DMS153 treated with DMSO at 0.1 percent for 48 hours (cell line): ENCODE results near the gene PLCB1.
"Not testable (repeated sequence)": the region's sequence is repeated elsewhere in the genome, so short reads cannot be mapped to it uniquely, and the experiment has no call there.

Experiments
- DNase-seq: peaks from one replicate; lab custom pipeline; 2025; ENCODE audit not compliant: unreplicated experiment; lab: John Stamatoyannopoulos, UW

PLCB1 gene

GRCh38 chr20:8639112-8639778 is 507.2 kb downstream of the PLCB1 start:
- no peak for DNase-seq

GRCh38 chr20:8640461-8640860 is 508.4 kb downstream of the PLCB1 start:
- no peak for DNase-seq

DNA sequence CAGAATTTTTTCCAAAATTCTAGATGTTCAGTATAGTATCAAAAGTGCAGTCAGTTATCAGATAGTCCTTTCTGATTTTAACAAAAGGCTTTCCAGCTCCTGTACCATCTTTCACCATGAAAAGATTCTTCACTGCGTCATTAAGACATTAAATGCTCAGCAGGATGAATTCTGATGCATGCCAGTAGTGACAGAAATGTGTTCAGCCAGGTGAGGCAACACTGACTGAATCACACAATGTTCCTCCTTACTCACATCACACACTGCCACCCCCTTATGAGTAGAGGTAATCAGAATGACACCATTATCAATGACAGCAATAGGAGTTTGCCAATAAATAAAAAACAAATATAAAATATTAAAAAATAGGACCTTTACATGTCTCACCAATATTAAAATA is 510.2 kb downstream of the PLCB1 start:
- no peak for DNase-seq

GRCh38 chr20:8644468-8644867 is 512.4 kb downstream of the PLCB1 start:
- not testable (repeated sequence) for DNase-seq

- DNase-seq = no peak
Observed at GRCh38 chr20:8645326-8645725, 513.3 kb downstream of the PLCB1 start.

DNA sequence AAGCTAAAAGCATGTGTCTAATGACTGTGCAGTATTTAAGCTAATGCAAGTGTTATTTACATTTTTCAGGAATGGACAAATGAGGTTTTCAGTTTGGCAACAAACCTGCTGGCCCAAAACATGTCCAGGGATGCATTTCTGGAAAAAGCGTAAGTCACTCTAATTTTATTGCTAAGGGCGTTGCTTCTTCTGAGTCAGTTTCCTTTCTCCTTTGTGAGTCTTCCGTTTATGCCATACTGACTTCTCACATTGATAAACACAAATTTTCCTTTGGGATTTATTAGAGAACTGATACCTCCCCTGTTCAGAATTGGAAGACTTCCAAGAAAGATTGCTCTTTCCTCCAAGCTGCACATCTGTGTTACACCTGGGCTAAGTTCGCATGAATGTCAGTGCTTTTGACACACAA is 514.0 kb downstream of the PLCB1 start:
- no peak for DNase-seq

- no peak for DNase-seq
Observed at GRCh38 chr20:8646716-8647115, 514.6 kb downstream of the PLCB1 start.

- no peak for DNase-seq
Observed at GRCh38 chr20:8647961-8648441, 515.9 kb downstream of the PLCB1 start.

DNA sequence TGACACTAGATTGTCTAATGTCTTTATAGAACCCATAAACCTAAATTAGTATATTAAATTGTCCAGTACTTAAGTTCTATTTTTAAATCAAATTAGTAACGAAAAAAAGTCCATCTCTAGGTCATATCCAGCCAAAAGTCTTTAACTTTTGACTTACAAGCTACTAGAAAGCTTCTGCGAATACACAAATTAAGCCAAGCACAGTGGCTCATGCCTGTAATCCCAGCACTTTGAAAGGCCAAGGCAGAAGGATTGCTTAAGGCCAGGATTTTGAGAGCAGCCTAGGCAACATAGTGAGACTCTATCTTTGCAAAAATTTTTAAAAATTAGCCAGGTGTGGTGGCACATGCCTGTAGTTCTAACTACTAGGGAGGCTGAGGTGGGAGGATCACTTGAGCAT is 516.4 kb downstream of the PLCB1 start:
- no peak for DNase-seq

DNA sequence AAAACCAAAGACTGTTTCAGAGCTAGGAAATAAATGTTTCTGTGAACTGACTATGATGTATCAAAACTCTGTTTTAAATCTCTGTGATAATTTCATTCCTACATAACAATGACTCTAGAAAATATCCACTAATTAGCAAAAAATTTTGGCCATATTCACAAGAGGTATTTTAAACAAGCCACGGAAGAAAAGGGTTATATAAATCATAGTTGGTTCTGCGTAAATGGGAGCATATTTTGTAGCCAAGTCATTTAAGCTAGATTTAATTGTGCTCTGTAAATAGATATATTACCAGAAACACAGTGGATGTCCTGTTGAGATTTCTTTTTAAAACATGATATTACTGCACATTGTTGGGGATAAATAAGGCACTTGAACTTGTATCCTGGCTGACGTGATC is 520.3 kb downstream of the PLCB1 start:
- DNase-seq = no peak

DNA sequence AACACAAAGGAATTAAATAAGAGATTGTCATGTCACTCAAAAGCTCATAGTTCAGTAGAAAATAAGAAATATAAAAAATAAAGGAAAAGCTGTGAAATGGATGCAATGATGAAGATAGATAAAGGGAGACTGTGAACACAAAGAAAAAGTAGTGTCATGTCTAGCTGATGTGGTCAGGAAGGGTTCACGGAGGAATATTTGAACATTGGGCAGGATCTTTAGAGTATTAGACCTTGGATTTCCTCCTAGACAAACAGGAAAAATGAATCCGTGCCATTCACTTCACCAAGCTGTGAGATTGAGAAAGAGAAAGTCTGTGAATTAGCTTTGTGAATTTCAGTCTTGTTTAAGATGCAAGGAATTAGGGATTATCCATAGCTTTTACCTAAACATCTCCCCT is 522.4 kb downstream of the PLCB1 start:
- no peak for DNase-seq

DNA sequence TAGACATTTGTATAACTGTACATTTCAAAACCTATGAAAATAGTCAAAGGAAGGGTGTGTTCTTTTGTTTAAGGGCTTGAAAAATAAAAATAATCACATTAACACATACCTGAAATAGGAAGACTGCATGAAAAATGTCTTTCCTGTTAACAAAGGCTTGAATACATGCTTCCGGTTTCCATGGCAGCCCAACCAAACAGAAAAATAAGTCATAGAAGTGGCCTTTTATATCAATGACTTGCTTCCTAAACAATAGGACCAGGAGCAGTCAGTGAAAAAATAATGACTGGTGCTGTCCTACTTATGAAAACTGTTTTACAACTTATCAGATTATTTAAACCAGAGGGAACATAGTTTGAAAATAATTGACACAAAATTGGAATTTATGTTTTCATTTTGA is 524.3 kb downstream of the PLCB1 start:
- no peak for DNase-seq

GRCh38 chr20:8657664-8658063 is 525.6 kb downstream of the PLCB1 start:
- no peak for DNase-seq

- DNase-seq = no peak
Observed at GRCh38 chr20:8658103-8658502, 526.0 kb downstream of the PLCB1 start.

DNA sequence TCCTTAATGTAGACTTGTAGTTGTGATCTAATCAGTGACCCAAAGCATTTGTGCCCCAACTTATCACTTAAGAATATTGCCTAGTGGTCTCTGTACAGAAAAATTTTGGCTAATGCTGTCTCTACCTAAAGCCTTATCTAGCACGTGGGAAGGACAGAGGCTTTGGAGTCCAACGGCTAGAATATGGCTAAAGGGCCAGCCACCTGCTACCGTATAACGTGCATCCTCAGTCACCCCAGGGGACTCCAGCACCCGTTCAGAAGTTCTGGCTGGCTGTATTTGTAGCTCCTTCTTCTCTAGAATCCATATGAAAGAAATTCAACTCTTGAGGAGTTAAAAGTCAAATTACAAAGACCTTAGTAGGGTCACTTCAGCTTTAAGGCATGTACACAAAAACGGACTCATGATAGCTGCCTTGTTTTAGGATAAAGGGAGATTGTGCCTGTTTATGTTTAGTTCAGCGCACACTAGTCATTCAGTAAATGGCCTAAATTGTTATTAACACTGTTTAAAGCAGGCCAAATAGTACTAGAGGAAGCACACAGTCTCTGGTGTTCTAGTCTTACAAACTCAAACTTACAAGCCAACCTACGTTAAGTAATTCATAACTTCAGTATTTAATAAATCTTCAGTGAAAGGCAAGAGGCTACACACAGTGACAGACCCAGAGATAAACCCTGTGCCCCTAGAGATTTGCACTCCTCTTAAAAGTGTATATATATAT is 529.3 kb downstream of the PLCB1 start:
- DNase-seq = no peak

- DNase-seq = no peak
Observed at GRCh38 chr20:8662433-8662954, 530.4 kb downstream of the PLCB1 start.

DNA sequence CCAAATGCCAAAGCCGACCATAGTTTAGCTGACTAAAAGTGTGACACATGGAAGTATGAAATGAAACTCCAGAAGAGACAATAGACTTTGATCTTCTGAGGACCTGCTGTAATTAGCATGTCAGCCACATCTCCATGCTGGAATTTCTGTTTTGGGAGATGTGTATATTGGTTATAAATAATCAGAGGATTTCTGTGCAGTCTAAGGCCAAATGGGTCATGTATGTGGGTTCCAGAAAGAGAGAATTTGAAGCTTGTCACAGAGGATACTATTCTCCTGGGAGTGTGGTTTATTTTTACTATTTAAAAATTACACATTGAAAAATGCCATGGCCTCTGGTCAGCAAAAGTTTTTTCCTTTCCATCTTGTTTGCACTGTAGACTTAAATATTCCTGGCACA is 531.4 kb downstream of the PLCB1 start:
- DNase-seq = no peak

DNA sequence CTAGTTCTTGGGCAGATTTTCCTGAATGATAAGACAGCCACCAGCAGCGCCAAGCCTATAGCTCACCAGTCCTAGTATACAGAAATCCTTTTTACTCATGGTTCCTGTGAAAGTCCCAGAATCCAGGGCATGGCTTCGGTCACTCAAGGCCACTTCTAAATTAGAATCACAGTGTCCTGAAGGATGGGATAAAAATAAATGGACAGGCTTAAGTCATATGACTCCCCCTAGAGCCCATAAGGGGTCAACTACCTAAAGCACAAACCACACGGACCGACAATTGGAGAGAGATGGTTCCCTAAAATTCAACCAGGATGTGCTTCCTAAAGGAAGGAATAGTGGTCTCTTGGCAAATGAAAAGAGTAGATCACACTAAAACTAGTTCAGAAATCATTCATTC is 532.7 kb downstream of the PLCB1 start:
- no peak for DNase-seq

- no peak for DNase-seq
Observed at GRCh38 chr20:8667306-8667705, 535.2 kb downstream of the PLCB1 start.

DNA sequence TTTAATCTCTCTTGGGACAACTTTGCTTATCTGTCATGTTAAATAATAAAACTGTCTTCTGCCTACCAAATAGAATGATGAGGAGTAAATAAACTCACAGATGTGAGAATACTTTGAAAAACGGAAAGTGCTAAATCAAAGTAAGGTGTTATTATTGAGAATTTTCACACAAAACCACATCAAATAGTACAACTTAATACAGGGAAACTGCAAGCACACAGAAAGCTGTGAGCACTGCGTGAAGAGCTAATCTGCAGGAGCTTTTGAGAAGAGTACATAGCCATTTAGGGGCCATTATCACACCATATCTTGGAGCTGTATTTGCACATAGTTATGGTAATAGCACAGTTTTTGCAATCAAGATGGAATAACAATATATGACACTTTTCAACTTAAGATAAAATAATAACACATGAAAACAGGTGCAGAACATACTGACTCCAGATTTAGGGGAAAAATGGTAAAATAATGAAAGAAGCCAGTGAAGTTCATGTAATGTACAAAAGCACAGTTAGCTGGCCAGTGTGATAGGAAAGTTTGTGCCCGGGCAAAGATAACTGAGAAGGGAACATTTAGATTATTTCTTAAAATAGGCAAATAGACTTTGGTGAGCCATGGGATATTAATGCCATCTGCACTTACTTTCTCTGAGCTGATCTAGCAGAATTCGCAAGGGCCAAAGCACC is 538.3 kb downstream of the PLCB1 start:
- DNase-seq = no peak

DNA sequence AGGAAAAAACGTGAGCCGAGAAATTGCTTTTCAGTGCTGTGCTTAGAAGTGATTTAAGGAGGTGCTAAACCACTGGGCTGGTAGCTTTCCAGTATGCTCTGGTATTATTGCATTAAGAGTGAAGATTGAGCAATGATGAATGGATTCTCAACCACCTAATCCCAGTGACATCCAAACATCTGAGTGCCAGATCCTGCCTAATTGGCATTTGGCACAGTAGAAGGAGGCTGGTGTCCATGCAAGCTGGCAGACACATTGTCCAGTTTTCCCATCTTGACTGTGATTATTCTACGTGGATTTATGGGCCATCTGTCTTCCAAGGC is 538.8 kb downstream of the PLCB1 start:
- no peak for DNase-seq

DNA sequence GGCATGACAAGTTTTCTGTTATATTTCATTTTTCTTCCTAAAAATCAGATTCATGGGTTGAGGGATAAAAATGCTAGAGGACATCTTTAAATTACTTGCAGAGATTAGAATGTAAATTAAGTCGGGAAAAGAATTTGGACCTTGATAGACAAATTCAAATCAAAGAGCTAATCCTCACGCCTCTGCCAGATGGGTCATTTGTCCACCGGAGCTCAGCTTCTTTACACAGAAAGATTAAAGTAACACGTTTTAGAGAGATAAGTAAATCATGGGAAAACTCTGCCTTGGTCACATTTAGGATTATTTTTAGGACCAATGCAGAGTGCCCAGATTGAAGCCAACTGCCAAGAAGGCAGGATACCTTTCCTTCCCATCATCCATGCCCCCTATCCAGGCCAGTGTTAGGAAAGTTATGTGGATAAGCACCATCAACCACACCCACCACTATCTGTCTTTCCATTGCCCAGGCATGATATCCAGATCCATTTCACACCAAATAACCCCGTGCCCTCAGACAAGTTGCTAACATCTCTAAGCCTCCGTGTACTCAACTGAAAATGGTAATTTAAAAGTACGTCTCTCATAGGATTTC is 539.4 kb downstream of the PLCB1 start:
- DNase-seq = no peak
